Prostate gland (tissue), 2 donors: ENCODE results near the gene SYTL2. TPM values are rescaled to one million over a fixed set of nuclear protein-coding genes. Genes with fewer than 3 reads are reported as not detected.

Experiments used
- DNase-seq: peaks from one replicate; pipeline ENCODE4 v3.0.0-alpha.2; 2019; ENCODE audit warnings: low spot score
- H3K27ac ChIP-seq, 2 donors: fragments of 200-600 bp; sonication (generic); 2 replicates each; pipeline ENCODE4 v1.5.1; 2017 to 2019
- H3K27me3 ChIP-seq: fragments of 200-600 bp; sonication (generic); replicated peaks from 2 replicates; pipeline ENCODE4 v1.5.1; 2019; ENCODE audit not compliant: insufficient read depth
- H3K36me3 ChIP-seq, 2 donors: fragments of 200-600 bp; sonication (generic); 1 replicate in 1 of 2; 2 replicates in 1 of 2; pipeline versions ENCODE4 v1.5.1 to v1.8.1; 2017 to 2019
- H3K4me1 ChIP-seq: fragments of 200-600 bp; sonication (generic); replicated peaks from 2 replicates; pipeline ENCODE4 v1.5.1; 2019
- H3K4me3 ChIP-seq, 2 donors: fragments of 200-600 bp; sonication (generic); 2 replicates each; pipeline ENCODE4 v1.5.1; 2017 to 2019
- H3K9me3 ChIP-seq: fragments of 200-600 bp; sonication (generic); 2 replicates; pipeline ENCODE4 v1.5.1; 2017
- POLR2A ChIP-seq: fragments of 450-650 bp; IDR thresholded peaks from one replicate; pipeline ENCODE4 v1.6.1; 2016; ENCODE audit warnings: antibody characterized with exemption, mild to moderate bottlenecking
- POLR2AphosphoS5 ChIP-seq: sonication (generic); formaldehyde crosslinking; IDR thresholded peaks from one replicate; pipeline ENCODE4 v1.6.1; 2017; ENCODE audit warnings: antibody characterized with exemption
- WGBS: methylation state at CpG from one replicate; pipeline ENCODE4 v1.1.5; 2018; 5-methylcytosine and 5-hydroxymethylcytosine counted together
- intact Hi-C: fragments of 100-400 bp; cut with DNase I; formaldehyde crosslinking; loops from one replicate; pipeline ENCODE4 v1.14.2; 2022
- total RNA-seq, 2 donors: library from RNA; depleted of rRNA; stranded (reverse); fragments of >200 nt; gene quantifications; one replicate each; pipeline ENCODE4 v1.1.0, GENCODE V29; 2016
- TF ChIP-seq, protein P1 (sequence below), 4 experiments: fragments of 200-600 bp in 2 of 4; fragments of 450-650 bp in 2 of 4; sonication (generic) in 2 of 4; IDR thresholded peaks; 1 replicate in 3 of 4; 2 replicates in 1 of 4; pipeline ENCODE4 v1.5.1; 2016 to 2019; ENCODE audit warnings: antibody characterized with exemption in 4 of 4, mild to moderate bottlenecking in 2 of 4, moderate library complexity in 2 of 4

Gene SYTL2
- total RNA-seq, 2 donors from 2014 or later = 52.2 to 105 TPM

GRCh38 chr11:85827748-85828639 is 17.1 kb upstream of the SYTL2 start:
- 9% methylated on average over 2 of the region's 2 CpGs for WGBS
- DNase-seq = no peak
- no peaks in the 10 kb centered on the region for H3K9me3 ChIP-seq
- no peaks in the 10 kb centered on the region for H3K36me3 ChIP-seq
- intact Hi-C loops = loop anchor here (10.0 kb wide), 1 partner anchor 143 kb away; the partner anchor contains the start of gene CCDC89
- TF ChIP-seq POLR2AphosphoS5 (peak; percentile 44), POLR2A (no peak)
- no peak overlapping the region for H3K4me3 ChIP-seq
- H3K27ac ChIP-seq = peak overlapping the region; percentile 64 to 75
- H3K27me3 ChIP-seq = no peaks in the 10 kb centered on the region
- peaks cover 18% of the 10 kb centered on the region for H3K4me1 ChIP-seq

- no peak overlapping the region for H3K4me3 ChIP-seq
- H3K27ac ChIP-seq = peak overlapping the region; percentile 64 to 75
- TF ChIP-seq, protein P1, sequence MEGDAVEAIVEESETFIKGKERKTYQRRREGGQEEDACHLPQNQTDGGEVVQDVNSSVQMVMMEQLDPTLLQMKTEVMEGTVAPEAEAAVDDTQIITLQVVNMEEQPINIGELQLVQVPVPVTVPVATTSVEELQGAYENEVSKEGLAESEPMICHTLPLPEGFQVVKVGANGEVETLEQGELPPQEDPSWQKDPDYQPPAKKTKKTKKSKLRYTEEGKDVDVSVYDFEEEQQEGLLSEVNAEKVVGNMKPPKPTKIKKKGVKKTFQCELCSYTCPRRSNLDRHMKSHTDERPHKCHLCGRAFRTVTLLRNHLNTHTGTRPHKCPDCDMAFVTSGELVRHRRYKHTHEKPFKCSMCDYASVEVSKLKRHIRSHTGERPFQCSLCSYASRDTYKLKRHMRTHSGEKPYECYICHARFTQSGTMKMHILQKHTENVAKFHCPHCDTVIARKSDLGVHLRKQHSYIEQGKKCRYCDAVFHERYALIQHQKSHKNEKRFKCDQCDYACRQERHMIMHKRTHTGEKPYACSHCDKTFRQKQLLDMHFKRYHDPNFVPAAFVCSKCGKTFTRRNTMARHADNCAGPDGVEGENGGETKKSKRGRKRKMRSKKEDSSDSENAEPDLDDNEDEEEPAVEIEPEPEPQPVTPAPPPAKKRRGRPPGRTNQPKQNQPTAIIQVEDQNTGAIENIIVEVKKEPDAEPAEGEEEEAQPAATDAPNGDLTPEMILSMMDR (IDR thresholded peaks at IDR 0.05) = peak in 2 of 4 experiments; percentile 22 to 38
- no peak for TF ChIP-seq POLR2AphosphoS5
- H3K4me1 ChIP-seq = peaks cover 18% of the 10 kb centered on the region
- 40% methylated on average over 7 of the region's 7 CpGs for WGBS
- no peak for DNase-seq
- no peaks in the 10 kb centered on the region for H3K36me3 ChIP-seq
- H3K9me3 ChIP-seq = no peaks in the 10 kb centered on the region
- no peaks in the 10 kb centered on the region for H3K27me3 ChIP-seq
- intact Hi-C loops = loop anchor here (10.0 kb wide), 1 partner anchor 141 kb away; the partner anchor contains the start of gene CCDC89
Measured at GRCh38 chr11:85826116-85826855, 15.3 kb upstream of the SYTL2 start.

DNA sequence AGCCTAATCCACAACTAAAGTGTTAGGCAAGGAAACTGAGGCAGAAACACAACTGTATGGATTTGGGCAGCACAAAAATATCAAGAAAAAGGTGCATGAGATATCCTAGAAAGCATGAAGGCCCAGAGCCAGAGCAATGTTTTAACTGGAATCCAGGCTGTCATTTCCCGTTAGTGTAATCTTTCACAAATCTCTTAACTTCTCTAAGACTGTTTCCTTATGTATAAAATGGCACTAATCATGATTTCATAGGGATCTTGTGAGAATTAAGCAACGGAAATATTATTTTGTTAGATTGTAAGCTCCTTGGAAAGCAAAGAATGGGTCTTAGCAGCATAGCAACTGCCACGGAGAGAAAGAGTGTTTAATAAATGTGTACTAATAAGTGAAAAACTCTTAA is 14.7 kb upstream of the SYTL2 start:
- H3K27me3 ChIP-seq = no peaks in the 10 kb centered on the region
- TF ChIP-seq, protein P1 (IDR thresholded peaks at IDR 0.05) = no peak
- TF ChIP-seq POLR2AphosphoS5 (no peak), POLR2A (no peak)
- no peak overlapping the region for H3K4me3 ChIP-seq
- peaks cover 18% of the 10 kb centered on the region for H3K4me1 ChIP-seq
- H3K27ac ChIP-seq = no peak overlapping the region
- WGBS = 36% methylated on average over 3 of the region's 3 CpGs
- no peaks in the 10 kb centered on the region for H3K9me3 ChIP-seq
- no peaks in the 10 kb centered on the region for H3K36me3 ChIP-seq
- intact Hi-C loops = loop anchor here (10.0 kb wide), 1 partner anchor 141 kb away; the partner anchor contains the start of gene CCDC89
- DNase-seq = no peak

GRCh38 chr11:85823816-85824215 is 12.9 kb upstream of the SYTL2 start:
- DNase-seq = no peak
- Histone ChIP-seq H3K36me3 (no peaks in the 10 kb centered on the region), H3K27ac (no peak overlapping the region), H3K27me3 (no peaks in the 10 kb centered on the region), H3K4me1 (peaks cover 18% of the 10 kb centered on the region), H3K4me3 (no peak overlapping the region), H3K9me3 (no peaks in the 10 kb centered on the region)
- WGBS = 85% methylated on average over 2 of the region's 2 CpGs
- TF ChIP-seq POLR2AphosphoS5 (no peak), POLR2A (no peak)
- TF ChIP-seq, protein P1 (IDR thresholded peaks at IDR 0.05) = no peak
- intact Hi-C loops = loop anchor here (10.0 kb wide), 1 partner anchor 139 kb away; the partner anchor contains the start of gene CCDC89

- H3K27me3 ChIP-seq = no peaks in the 10 kb centered on the region
Measured at GRCh38 chr11:85822814-85823213, 11.9 kb upstream of the SYTL2 start.

More at GRCh38 chr11:85822814-85823213, 11.9 kb upstream of the SYTL2 start:
- DNase-seq = no peak
- Histone ChIP-seq H3K4me1 (peaks cover 17% of the 10 kb centered on the region), H3K4me3 (no peak overlapping the region), H3K27ac (no peak overlapping the region), H3K36me3 (no peaks in the 10 kb centered on the region), H3K9me3 (no peaks in the 10 kb centered on the region)
- TF ChIP-seq, protein P1 (IDR thresholded peaks at IDR 0.05) = no peak
- no peak for TF ChIP-seq POLR2AphosphoS5
- no peak for TF ChIP-seq POLR2A
- 97% methylated on average over 3 of the region's 3 CpGs for WGBS
- intact Hi-C loops = loop anchor here (10.0 kb wide), 1 partner anchor 138 kb away; the partner anchor contains the start of gene CCDC89
